ENCODE results near the gene GEMIN7.
A peak's percentile ranks its signal among the peaks of the same experiment; 100 is the strongest.

GEMIN7 gene

DNA sequence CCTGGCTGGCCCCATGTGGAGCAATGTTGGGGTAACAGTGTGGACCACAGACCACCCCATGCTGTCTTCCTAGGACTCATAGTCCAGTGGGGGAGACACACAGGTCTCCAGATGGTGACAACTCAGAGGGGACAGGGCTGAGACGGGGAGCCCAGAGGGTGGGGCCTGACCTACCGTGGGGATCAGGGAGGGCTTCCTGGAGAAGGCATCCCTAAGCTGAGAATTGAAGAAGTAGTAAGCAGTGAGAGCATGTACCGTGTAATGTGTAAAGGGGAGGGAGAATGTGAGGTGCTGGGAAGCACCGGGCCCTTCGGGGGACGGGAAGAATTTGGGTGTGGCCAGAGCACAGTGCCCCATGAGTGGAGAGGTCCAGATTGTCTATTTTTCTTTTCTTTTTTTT lies 45.0 kb downstream of the GEMIN7 start:
- no peak overlapping the region for H3K27ac ChIP-seq
- no peak for DNase-seq (ENCODE audit: low read depth, low spot score)

DNA sequence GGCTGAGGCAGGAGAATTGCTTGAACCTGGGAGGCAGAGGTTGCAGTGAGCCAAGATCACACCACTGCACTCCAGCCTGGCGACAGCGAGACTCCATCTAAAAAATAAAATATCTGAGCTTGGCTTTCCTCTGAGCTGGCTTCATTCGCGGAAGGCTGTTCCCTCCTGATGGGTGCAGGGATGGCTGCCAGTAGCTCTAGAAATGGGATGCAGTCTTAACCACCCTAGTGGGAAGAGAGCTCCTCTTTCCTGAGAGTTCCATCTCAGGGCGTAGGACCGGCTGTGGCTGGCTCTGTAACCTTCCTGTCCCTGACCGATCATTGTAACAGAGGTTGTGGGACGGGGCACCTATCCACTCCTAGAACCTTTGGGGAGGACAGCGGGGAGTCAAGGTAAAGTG lies 46.3 kb downstream of the GEMIN7 start:
- no peak for DNase-seq (ENCODE audit: low read depth, low spot score)
- H3K27ac ChIP-seq = no peak overlapping the region

GRCh38 chr19:45125975-45126493 lies 47.0 kb downstream of the GEMIN7 start:
- peak; percentile 12 for DNase-seq (ENCODE audit: low read depth, low spot score)
- H3K27ac ChIP-seq = no peak overlapping the region

GRCh38 chr19:45126654-45127053 lies 47.6 kb downstream of the GEMIN7 start:
- no peak overlapping the region for H3K27ac ChIP-seq
- no peak for DNase-seq (ENCODE audit: low read depth, low spot score)

- H3K27ac ChIP-seq = no peak overlapping the region
- no peak for DNase-seq (ENCODE audit: low read depth, low spot score)
These were observed 49.1 kb downstream of the GEMIN7 start for GRCh38 chr19:45128146-45128545.

- no peak overlapping the region for H3K27ac ChIP-seq
- no peak for DNase-seq (ENCODE audit: low read depth, low spot score)
These were observed 49.7 kb downstream of the GEMIN7 start for GRCh38 chr19:45128806-45129205.

DNA sequence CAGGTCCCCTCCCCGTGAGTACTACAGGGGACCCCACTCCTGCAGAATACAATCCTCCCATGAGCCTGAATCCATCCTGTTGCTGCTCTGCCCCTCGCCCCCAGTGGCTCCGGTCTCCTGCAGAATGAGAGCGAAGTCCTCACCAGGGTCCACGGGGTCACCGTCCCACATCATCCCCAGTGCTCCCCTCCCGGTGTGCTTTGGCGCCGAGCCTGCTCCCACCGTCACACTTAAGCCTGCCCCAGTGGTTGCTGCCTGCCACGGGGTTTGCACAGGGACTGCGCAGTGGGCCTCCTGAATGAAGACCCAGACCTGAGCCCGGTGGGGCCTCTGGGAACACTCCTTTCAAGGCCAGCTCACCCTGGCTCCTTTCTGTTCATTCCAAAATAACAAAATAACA lies 51.2 kb downstream of the GEMIN7 start:
- DNase-seq (ENCODE audit: low read depth, low spot score) = no peak
- H3K27ac ChIP-seq = no peak overlapping the region

- no peak overlapping the region for H3K27ac ChIP-seq
- DNase-seq (ENCODE audit: low read depth, low spot score) = no peak
These were observed 52.0 kb downstream of the GEMIN7 start for GRCh38 chr19:45130888-45131615.

GRCh38 chr19:45133661-45134060 lies 54.6 kb downstream of the GEMIN7 start:
- H3K27ac ChIP-seq = no peak overlapping the region
- no peak for DNase-seq (ENCODE audit: low read depth, low spot score)

GRCh38 chr19:45135176-45135885 lies 56.3 kb downstream of the GEMIN7 start:
- no peak overlapping the region for H3K27ac ChIP-seq
- DNase-seq (ENCODE audit: low read depth, low spot score) = no peak

DNA sequence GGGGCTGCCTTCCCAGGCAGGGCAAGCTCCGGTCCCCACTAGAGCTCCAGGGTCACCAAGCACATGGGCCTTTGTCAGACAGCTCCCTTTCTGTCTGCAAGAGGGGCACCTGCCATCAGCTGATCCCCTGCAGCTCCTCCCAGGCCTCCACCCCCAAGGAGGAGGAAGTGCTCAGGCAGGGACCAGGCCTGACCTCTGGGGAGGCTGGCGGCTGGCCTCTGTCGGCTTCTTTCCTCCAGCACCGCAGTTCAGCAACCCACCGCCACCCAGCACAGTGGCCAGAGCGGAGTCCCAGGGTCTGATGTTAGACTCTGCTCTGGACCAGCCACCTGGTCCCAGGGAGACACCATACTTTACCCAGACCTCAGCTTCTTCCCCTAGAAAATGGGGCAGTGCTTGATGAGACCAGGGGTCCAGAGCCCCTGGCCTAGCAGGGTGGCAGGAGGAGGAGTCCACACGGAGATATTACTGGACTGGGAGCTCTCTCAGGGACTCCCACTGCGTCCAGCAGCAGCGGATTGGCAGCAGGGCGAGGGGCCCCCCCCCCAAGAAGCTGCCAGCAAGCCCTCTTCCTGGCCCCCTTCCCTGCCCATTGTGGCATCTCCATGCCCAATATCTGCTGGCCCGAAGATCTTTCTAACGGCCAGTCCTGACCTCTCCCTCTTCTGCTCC lies 57.6 kb downstream of the GEMIN7 start:
- no peak for DNase-seq (ENCODE audit: low read depth, low spot score)
- H3K27ac ChIP-seq = no peak overlapping the region

- H3K27ac ChIP-seq = no peak overlapping the region
These were observed 58.2 kb downstream of the GEMIN7 start for GRCh38 chr19:45137179-45137761.

DNA sequence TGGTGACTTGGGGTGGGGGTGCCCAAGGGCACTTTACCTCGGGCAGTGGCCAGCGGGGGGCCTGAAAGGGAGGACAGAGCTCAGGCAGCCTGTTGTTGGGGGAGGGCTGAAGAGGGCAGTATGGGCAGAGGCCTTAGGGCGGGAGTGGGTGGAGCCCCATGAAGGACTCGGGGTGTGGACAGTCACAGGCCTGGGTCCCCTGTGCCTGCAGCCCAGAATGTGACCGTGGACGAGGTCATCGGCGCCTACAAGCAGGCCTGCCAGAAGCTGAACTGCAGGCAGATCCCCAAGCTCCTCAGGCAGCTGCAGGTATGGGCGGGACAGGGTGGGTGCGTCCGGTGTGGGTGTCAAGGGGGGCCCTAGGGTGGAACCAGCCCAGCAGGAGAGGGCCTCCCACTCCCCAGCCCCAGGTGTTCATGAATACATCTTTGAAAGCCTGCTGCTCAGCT lies 59.3 kb downstream of the GEMIN7 start:
- no peak for DNase-seq (ENCODE audit: low read depth, low spot score)
- H3K27ac ChIP-seq = no peak overlapping the region

More at GRCh38 chr19:45137179-45137761, 58.2 kb downstream of the GEMIN7 start:
- no peak for DNase-seq (ENCODE audit: low read depth, low spot score)

- no peak for DNase-seq (ENCODE audit: low read depth, low spot score)
- no peak overlapping the region for H3K27ac ChIP-seq
These were observed 60.5 kb downstream of the GEMIN7 start for GRCh38 chr19:45139286-45140143.

- no peak overlapping the region for H3K27ac ChIP-seq
- no peak for DNase-seq (ENCODE audit: low read depth, low spot score)
These were observed 61.1 kb downstream of the GEMIN7 start for GRCh38 chr19:45140144-45140503.

DNA sequence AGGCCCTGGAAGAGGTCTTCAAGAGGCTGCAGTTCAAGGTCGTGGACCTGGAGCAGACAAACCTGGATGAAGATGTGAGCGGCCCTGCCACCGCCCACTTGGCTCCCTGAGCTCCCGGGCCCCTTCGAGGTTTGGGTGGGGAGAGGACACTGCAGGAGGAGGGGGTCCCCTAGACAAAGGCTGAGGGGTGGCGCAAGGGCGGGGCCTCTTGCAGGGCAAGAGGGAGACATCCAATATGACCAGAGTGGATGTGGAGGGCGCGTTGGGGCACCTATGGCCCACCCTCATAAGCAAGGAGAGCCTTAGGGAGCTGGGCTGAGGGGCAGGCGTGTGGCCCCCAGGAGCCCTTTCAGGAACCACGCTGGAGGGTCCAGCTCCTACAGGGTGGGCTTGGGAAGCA lies 61.5 kb downstream of the GEMIN7 start:
- no peak for DNase-seq (ENCODE audit: low read depth, low spot score)
- no peak overlapping the region for H3K27ac ChIP-seq

Measured in epithelial cell of prostate (primary cell).